ENCODE data around the gene PNLDC1. TPM values are rescaled to one million over a fixed set of nuclear protein-coding genes. Genes with fewer than 3 reads are reported as not detected.
"Not testable (repeated sequence)": the region's sequence is repeated elsewhere in the genome, so short reads cannot be mapped to it uniquely, and the experiment has no call there.

PNLDC1 gene
- total RNA-seq, 1 experiment from 2014 or later = not detected

- DNase-seq = no peak
- peaks cover 32% of the 10 kb centered on the region for H3K36me3 ChIP-seq
- no peaks in the 10 kb centered on the region for H3K27me3 ChIP-seq
- H3K4me3 ChIP-seq = no peak overlapping the region
- H3K9me3 ChIP-seq = no peaks in the 10 kb centered on the region
These were observed 27.9 kb upstream of the PNLDC1 start for GRCh38 chr6:159772196-159772595.

GRCh38 chr6:159777240-159777904 is 22.7 kb upstream of the PNLDC1 start:
- Histone ChIP-seq H3K36me3 (peaks cover 58% of the 10 kb centered on the region), H3K27me3 (no peaks in the 10 kb centered on the region)
- no peak for DNase-seq

GRCh38 chr6:159778131-159778530 is 21.9 kb upstream of the PNLDC1 start:
- Histone ChIP-seq H3K9me3 (no peaks in the 10 kb centered on the region), H3K4me3 (no peak overlapping the region), H3K36me3 (peaks cover 66% of the 10 kb centered on the region), H3K27me3 (no peaks in the 10 kb centered on the region)
- no peak for DNase-seq

More at GRCh38 chr6:159777240-159777904, 22.7 kb upstream of the PNLDC1 start:
- no peak overlapping the region for H3K4me3 ChIP-seq
- H3K9me3 ChIP-seq = no peaks in the 10 kb centered on the region

- no peaks in the 10 kb centered on the region for H3K9me3 ChIP-seq
- no peak overlapping the region for H3K4me3 ChIP-seq
- H3K27me3 ChIP-seq = no peaks in the 10 kb centered on the region
- DNase-seq = no peak
- H3K36me3 ChIP-seq = peaks cover 71% of the 10 kb centered on the region
These were observed 21.5 kb upstream of the PNLDC1 start for GRCh38 chr6:159778542-159779103.

- H3K36me3 ChIP-seq = peaks cover 76% of the 10 kb centered on the region
- H3K27me3 ChIP-seq = no peaks in the 10 kb centered on the region
- DNase-seq = no peak
- H3K9me3 ChIP-seq = no peaks in the 10 kb centered on the region
- peak overlapping the region; percentile 77 for H3K4me3 ChIP-seq
These were observed 11.8 kb upstream of the PNLDC1 start for GRCh38 chr6:159788276-159788675.

GRCh38 chr6:159788753-159789376 is 11.2 kb upstream of the PNLDC1 start:
- Histone ChIP-seq H3K9me3 (no peaks in the 10 kb centered on the region), H3K36me3 (peaks cover 76% of the 10 kb centered on the region)
- peak; percentile 43 for DNase-seq

GRCh38 chr6:159789377-159790148 is 10.5 kb upstream of the PNLDC1 start, which contains the start of gene TCP1:
TSS of gene TCP1 (minus strand) at chr6:159789602. CDS start at chr6:159789468, 134 bp downstream.
- peak; percentile 99 for DNase-seq
- peak within 1 kb of the TSS; percentile 77 for H3K4me3 ChIP-seq
- no peaks in the 10 kb centered on the region for H3K27me3 ChIP-seq
- peaks cover 76% of the 10 kb centered on the region for H3K36me3 ChIP-seq
- no peaks in the 10 kb centered on the region for H3K9me3 ChIP-seq

More at GRCh38 chr6:159788753-159789376, 11.2 kb upstream of the PNLDC1 start:
- Histone ChIP-seq H3K27me3 (no peaks in the 10 kb centered on the region), H3K4me3 (peak overlapping the region; percentile 77)

GRCh38 chr6:159790149-159790955 is 9.7 kb upstream of the PNLDC1 start, which contains the start of gene MRPL18:
TSS of gene MRPL18 (plus strand) at chr6:159790467. CDS start at chr6:159790588, 121 bp downstream.
- Histone ChIP-seq H3K9me3 (no peaks in the 10 kb centered on the region), H3K27me3 (no peaks in the 10 kb centered on the region), H3K36me3 (peaks cover 73% of the 10 kb centered on the region), H3K4me3 (peak within 1 kb of the TSS; percentile 77)
- DNase-seq = peak; percentile 96

- Histone ChIP-seq H3K27me3 (no peaks in the 10 kb centered on the region), H3K9me3 (no peaks in the 10 kb centered on the region), H3K36me3 (peaks cover 66% of the 10 kb centered on the region), H3K4me3 (peak overlapping the region; percentile 77)
- DNase-seq = no peak
These were observed 9.0 kb upstream of the PNLDC1 start for GRCh38 chr6:159790956-159791598.

- not testable (repeated sequence) for H3K9me3 ChIP-seq, DNase-seq, H3K4me3 ChIP-seq, H3K27me3 ChIP-seq
- peaks cover 70% of the 10 kb centered on the region for H3K36me3 ChIP-seq
These were observed 5.1 kb upstream of the PNLDC1 start for GRCh38 chr6:159794976-159795375.

GRCh38 chr6:159797554-159797953 is 2.5 kb upstream of the PNLDC1 start:
- Histone ChIP-seq H3K4me3 (no peak overlapping the region), H3K36me3 (peaks cover 54% of the 10 kb centered on the region)
- no peak for DNase-seq

GRCh38 chr6:159801935-159802334 is 1.9 kb downstream of the PNLDC1 start:
- no peaks in the 10 kb centered on the region for H3K27me3 ChIP-seq
- H3K4me3 ChIP-seq = no peak overlapping the region
- H3K9me3 ChIP-seq = no peaks in the 10 kb centered on the region
- peaks cover 25% of the 10 kb centered on the region for H3K36me3 ChIP-seq
- no peak for DNase-seq

More at GRCh38 chr6:159797554-159797953, 2.5 kb upstream of the PNLDC1 start:
- no peaks in the 10 kb centered on the region for H3K27me3 ChIP-seq
- no peaks in the 10 kb centered on the region for H3K9me3 ChIP-seq

- Histone ChIP-seq H3K9me3 (no peaks in the 10 kb centered on the region), H3K36me3 (peaks cover under 1% of the 10 kb centered on the region; the same call in 1 of the 2 replicates), H3K4me3 (no peak overlapping the region), H3K27me3 (no peaks in the 10 kb centered on the region)
- no peak for DNase-seq
These were observed 4.4 kb downstream of the PNLDC1 start for GRCh38 chr6:159804504-159804903.

GRCh38 chr6:159805440-159806020 is 5.5 kb downstream of the PNLDC1 start:
- Histone ChIP-seq H3K9me3 (no peaks in the 10 kb centered on the region), H3K36me3 (no peaks in the 10 kb centered on the region), H3K4me3 (no peak overlapping the region), H3K27me3 (no peaks in the 10 kb centered on the region)
- no peak for DNase-seq

GRCh38 chr6:159806021-159806458 is 6.0 kb downstream of the PNLDC1 start:
- no peak for DNase-seq
- Histone ChIP-seq H3K4me3 (no peak overlapping the region), H3K36me3 (no peaks in the 10 kb centered on the region)

More at GRCh38 chr6:159806021-159806458, 6.0 kb downstream of the PNLDC1 start:
- Histone ChIP-seq H3K9me3 (no peaks in the 10 kb centered on the region), H3K27me3 (no peaks in the 10 kb centered on the region)
